OCI-LY3 (cell line): Measurements from ENCODE around the gene TEX13A.

Experiments
- EZH2phosphoT487 ChIP-seq: fragments of 200-600 bp; shearing (Covaris generic); IDR thresholded peaks from 2 replicates; pipeline ENCODE4 v1.6.1; 2018; ENCODE audit warnings: antibody characterized with exemption, mixed run types, low read depth
- TF ChIP-seq, protein P1 (sequence below): fragments of 200-600, 300-600 bp; sonication (generic); IDR thresholded peaks from 2 replicates; pipeline ENCODE4 v1.5.1; 2014; ENCODE audit warnings: antibody characterized with exemption, low read length, low read depth

DNA sequence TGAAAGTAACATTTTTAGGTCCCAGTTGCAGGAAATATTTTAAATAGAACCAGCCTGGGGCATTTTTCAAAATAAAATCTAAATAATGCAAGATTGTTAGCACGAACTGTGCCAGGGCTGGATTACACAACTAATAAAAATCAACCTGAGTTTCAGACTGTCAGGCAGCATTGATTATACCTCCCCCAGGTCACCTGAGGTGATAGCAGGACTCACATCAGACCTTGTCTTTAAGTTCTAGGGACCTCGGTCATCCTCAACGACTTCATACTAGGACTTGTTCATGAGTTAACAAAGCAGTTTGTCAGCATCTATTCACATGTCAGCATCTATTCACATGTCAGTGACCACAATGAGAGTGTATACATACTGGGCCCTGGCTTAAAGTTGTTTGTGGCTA lies 8.7 kb upstream of the TEX13A start:
- TF ChIP-seq, protein P1, sequence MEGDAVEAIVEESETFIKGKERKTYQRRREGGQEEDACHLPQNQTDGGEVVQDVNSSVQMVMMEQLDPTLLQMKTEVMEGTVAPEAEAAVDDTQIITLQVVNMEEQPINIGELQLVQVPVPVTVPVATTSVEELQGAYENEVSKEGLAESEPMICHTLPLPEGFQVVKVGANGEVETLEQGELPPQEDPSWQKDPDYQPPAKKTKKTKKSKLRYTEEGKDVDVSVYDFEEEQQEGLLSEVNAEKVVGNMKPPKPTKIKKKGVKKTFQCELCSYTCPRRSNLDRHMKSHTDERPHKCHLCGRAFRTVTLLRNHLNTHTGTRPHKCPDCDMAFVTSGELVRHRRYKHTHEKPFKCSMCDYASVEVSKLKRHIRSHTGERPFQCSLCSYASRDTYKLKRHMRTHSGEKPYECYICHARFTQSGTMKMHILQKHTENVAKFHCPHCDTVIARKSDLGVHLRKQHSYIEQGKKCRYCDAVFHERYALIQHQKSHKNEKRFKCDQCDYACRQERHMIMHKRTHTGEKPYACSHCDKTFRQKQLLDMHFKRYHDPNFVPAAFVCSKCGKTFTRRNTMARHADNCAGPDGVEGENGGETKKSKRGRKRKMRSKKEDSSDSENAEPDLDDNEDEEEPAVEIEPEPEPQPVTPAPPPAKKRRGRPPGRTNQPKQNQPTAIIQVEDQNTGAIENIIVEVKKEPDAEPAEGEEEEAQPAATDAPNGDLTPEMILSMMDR, result no peak
- TF ChIP-seq EZH2phosphoT487, result no peak
